Embryonic facial prominence (tissue), 1 donor: ENCODE measurements around the gene CSNK1A1L.

Experiments used
- DNase-seq: peaks from one replicate; pipeline ENCODE4 v3.0.0-alpha.2; 2016; ENCODE audit errors: extremely low spot score

Gene CSNK1A1L

DNA sequence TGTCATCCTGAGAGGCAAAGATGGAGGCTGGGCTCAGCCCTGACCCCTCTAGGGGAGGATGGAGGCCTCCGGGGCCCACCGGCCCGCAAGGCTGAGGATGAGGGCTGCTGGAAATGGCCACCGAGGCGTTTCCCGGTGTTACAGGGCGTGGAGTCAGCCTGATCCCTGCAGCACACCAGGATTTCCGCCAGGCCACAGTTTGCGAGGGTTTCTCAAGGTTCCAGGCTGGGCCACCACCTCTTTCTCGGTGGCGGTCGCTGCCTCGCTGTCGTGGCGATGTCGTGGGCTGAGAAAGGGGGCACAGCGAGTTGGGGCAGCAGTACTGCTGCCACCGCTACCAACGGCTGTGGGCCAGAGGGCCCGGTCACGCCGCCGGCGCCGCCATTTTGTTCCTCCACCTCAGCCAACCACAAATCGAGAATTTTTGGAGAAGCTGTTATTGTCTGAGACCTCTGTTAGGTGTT lies at the start of gene CSNK1A1L:
CSNK1A1L (minus strand) TSS at position 414 of the 464 bp plus-strand sequence; CDS start at position 6, 408 bp downstream.
- DNase-seq: no peak

DNA sequence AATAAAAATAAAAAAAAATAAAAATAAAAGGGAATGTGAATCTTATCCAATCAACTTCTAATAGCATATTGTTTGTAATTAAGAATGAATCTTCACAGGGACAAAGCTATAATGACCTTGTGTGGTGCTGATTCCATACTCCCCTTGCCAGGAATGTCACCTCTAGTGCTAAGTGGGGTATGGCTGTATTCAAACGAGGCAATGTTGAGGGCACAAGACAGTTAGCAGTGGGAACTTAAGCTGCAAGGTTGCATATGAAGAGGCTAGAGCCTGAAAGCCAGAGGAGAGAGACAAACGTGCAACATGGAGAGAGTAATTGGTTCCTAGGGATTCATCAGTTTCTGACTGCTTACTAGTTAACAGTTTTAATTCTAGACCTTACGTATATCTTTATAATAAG lies 43.9 kb upstream of the CSNK1A1L start:
- DNase-seq: no peak

DNA sequence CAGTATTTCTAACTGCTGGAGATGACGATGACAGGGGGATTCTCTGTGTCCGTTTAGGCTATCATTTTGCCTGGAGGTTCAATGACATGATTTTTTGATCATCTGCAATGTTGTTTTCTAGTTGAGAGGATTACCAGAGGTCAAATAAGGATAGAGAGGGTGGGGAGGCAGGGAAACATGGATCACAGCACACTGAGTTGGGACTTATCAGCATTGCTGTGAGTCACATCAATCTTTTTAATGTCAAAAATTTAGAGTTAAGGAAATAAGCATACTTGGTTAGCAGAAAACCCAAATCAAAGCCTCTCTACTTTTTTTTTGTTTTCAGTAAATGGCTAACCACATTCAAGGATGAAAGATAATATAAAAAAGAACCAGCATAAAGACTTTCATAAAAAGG lies 43.0 kb upstream of the CSNK1A1L start:
- DNase-seq: no peak

DNA sequence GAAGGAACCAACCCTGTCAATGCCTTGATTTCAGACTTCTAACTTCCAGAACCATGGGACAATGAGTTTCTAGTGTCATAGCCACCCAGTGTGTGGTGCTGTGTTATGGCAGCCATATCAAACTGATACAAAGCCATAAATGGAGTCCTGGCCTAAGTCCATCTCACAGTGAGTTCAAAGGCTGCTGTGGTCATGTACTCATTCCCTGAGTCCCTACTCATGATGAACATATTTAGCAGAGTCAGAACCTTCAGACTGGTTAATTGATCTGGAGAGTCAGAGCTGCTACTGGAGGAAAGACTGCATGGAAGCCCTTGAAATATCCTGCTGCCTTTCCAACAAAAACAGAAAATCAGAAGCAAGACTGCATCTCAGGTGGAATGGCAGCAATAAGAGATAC lies 39.2 kb upstream of the CSNK1A1L start:
- no peak for DNase-seq

DNA sequence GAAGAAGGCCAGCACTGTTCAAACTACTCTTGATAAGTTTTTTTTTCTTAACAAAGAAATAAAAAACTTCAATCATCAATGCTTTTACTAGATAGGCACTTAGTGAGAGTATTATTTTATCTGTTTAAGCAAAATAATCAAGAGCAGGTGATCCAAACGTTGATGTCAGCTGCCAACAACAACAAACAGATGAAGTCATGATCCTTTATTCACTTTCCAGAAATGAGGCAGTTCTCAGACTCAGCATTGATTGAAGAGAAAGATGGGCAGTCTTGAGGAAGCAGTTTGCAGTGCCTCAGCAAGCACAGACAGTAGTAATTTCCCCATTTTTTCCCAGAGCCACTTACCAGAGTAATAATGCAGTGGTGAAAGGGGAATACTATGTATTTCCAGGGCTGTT lies 38.4 kb upstream of the CSNK1A1L start:
- DNase-seq: no peak

DNA sequence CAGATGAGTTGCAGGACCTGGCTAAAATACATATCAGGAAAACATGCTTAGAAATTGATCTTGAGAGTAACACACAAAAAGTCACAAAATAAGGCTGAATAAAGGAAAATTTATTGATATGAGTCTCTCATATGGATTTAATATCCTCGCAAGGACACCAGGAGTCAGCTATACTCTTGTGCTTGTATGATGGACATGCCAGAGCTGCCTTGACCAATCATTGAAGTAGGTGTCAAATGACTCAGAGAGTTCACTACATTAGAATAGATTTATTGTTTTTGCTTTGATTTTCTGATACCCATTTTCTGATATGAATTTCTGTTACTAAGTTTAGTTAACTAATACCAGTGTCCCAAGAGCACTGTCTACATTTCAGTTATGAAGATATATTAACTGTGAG lies 37.4 kb upstream of the CSNK1A1L start:
- no peak for DNase-seq

DNA sequence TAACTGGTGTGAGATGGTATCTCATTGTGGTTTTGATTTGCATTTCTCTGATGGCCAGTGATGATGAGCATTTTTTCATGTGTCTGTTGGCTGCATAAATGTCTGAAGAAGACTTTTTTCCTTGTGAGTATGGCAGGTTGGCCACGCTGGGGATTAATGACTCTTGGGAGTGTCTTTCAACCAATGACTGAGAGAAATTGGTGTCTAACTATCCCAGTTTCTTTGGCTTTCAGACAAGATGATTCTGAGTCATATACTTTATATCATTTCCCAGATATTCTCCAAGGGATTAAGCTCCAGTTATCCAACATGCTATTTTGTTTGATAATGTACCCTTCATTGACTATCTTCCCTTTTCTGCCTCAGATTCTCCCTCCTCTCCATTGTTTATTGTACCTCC lies 35.5 kb upstream of the CSNK1A1L start:
- no peak for DNase-seq

DNA sequence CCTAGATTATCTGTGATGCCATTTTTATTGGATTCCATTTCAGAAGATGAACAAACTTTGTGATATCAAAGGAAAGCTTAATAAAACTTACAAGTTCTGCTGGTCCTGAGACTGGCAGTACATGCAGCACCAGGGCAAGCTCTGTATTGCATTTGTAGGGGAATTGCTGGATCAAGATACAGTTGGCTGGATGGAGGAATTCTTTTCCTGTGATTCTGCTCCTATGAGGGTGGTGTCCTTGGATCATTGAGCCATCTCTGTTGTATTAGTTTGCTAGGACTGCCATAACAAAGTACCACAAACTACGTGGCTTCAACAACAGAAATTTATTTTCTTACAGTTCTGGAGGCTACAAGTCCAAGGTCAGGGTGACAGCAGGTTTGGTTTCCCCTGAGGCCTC lies 33.9 kb upstream of the CSNK1A1L start:
- no peak for DNase-seq

DNA sequence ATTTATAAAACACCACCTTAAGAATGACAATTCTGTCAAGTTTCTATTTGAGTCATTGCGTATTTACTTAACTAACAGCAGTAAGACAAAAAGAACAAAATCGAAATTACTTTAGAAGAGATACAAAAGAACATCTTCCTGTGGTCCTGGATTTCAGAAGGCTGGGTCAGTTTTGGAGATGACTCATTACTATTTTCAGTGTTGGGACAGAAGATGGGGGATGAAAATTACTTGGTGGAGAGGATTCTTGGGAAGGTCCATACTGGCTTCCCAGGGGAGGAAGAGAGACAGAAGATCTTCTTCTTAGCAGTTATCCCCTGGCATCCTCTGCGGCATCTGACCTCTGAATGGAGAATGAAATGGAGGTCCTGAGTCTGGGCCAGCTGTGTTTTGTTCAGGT lies 33.5 kb upstream of the CSNK1A1L start:
- DNase-seq: no peak

DNA sequence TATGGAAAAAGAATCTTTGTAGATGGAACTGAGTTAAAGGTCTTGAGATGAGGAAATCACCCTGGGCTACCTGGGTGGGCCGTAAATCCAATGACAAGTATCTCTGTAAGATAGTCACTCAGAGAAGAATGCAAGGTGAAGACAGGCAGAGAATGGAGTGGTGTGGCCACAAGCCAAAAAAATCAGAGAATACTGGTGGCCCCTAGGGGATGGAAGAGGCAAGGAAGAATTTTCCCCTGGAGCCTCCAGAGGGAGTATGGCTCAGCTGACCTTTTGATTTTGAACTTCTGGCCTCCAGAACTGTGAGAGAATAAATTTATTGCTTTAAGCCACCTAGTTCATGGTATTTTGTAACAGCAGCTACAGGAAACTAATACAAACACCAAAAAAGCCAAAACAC lies 32.7 kb upstream of the CSNK1A1L start:
- no peak for DNase-seq

DNA sequence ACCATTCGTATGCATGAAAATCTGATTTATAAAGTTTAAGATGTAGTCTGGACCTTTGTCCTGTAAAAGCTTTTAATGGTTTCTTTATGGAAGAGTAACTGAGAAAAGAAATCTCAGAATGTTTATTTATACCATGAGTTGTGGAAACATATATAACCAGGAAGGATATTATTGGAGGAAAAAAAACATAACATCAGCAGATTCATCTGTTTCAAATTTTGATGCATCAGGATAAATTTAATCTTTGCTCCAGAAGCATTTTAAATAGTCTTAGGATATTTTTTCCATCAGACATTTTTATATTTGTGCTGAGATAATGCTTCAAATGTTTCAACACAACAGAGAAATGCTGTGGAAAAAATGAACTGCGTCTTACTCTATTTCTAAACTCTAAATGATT lies 31.2 kb upstream of the CSNK1A1L start:
- DNase-seq: no peak

DNA sequence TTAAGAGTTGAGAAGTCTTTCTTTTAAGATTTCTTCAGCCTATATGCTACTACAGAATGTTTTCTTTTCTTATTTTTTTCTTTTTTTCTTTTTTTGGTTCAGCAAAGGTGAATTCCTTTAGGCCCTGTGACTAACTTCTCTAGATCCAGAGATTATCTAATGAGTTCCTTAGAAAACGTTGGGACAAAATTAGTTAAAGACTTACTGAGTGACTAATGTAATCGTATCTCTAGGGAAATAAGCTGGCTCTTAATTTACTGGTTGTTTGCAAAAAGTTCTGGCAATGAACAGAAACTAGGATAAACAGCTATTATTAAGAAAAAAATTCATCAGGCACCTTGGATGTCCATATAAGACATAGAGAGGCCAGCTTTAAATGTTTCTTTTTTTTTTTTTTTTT lies 30.7 kb upstream of the CSNK1A1L start:
- DNase-seq: no peak

DNA sequence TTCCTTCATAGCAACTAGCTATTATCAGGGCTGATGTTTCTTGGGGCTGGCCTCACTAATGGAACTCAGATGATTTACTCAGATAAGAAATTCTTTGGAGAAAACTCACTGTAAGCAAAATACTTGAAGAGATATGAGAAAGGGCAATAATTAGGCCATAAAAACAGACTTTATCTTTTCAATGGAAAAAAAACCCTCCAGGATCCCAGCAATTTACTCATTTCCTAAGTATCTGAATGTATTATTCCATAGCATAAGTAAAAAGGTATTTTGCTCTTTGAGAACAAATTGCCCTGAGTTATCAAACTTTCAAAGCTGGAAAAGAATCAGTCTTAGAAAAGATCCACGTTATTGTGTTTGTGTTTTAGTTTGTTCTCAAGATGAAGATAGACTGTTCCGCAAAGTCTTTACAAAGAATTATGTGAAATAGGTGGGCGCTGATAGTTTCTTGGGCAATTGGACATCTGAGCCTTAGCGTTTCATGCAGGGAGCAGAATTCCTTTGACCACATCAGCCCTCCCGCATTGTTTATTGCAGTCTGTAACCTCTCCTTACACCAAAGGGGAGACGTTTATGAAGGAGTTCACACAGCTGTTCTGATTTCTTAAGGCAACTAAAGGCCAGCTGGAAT lies 29.1 kb upstream of the CSNK1A1L start:
- no peak for DNase-seq

DNA sequence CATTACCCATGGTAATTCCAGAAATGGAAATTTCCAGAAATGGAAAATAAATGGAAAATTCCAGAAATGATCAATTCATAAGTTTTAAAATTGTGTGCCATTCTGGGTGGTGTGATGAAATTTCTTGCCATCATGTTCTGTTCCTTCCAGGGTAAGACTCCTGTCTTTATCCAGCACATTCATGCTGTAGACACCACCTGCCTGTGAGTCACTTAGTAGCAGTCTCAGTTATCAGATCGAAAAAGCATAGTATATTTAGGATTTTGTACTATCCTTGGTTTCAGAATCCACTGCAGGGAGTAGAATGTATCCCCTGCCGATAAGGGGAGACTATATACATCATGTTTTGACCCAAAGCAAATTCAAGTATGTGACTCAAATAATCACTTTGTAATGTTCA lies 26.7 kb upstream of the CSNK1A1L start:
- no peak for DNase-seq

DNA sequence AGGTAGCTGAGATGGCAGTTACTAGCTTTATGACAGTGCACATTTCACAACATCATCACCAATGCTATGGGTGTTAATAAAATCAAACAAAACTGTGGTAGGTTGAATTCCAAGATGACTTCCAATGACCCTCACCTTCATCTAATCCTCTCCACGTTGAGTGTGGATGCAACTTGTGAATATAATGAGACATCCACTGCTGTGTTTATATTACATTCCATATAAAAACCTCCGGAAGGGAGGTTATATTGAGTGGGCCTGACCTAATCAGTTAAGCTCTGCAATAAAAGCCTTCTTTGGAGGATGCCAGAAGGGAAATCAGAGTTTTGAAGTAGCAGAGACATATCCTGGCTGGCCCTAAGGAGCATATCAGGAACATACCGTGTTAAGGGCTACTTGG lies 25.6 kb upstream of the CSNK1A1L start:
- no peak for DNase-seq

DNA sequence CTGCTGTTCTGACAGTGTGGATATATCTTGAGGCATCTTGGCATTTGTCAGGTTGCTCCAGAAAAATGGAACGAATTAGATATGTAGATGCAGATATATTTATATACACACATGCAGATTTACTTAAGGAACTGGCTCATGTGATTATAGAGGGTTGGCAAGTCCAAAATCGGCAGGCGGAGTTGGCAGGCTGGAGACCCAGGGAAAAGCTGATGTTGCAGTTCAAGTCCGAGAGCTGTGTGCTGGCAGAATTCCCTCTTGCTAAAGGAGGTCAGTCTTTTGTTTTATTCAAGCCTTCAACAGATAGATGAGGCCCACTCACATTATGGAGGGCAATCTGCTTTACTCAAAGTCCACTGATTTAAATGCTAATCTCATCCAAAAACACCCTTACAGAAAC lies 24.4 kb upstream of the CSNK1A1L start:
- DNase-seq: no peak

DNA sequence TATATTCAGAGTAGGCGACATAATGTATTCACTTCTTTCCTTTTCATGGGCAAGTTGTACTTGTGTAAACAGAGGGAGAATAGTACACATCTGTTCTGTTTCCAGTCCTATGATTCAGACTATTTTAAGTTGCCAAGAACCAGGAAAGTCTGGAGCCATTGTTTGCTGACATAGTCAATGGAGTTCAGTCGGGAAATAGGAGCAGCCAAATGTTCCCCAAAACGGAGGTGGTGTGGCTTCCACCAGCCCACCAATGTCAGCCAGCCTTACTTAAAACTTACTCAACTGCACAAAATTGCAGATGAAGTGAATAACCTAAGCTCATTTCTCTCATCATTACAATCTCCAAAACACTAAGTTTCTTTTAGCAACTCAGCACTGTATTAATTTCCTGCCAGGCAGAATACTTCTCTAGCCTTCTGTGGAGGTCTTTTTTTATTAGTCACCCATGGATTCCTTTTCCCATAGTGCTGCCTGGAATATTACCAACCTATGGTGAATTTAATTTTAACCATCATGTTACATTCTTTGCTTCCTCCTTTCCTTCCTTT lies 22.3 kb upstream of the CSNK1A1L start:
- no peak for DNase-seq

DNA sequence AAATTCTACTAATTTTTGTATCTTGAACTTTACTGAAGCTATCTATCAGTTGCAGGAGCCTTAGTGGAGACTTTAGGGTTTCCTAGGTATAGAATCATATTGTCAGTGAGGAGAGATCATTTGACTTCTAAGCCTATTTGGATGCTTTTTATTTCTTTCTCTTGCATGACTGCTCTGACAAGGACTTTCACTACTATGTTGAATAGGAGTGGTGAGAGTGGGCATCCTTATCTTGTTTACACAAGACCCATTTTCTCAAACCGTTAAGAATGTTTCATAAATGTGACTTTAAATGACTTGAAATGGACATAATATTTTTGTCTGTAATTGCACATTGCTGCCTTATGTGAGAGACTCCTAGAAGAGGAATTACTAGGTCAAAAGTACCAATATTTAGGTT lies 17.9 kb upstream of the CSNK1A1L start:
- DNase-seq: no peak

DNA sequence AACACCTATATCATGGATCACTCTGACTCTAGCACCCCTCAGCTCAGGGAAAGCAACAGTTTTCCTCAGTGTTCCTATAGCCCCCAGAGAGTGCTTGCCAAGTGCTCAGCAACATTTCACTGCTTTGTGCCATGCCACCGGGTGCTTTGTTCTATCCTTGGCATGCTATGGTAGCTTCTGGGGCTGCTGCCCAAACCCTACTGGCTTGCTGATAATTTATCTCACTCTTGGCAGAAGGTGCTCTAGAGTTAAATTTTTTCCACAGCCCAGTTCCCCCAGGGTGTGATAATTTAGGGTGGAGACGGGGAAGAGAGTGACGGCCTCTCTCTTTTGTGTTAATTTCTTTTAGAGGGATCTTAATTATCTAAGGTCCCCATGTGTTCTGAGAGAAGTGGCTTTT lies 12.6 kb upstream of the CSNK1A1L start:
- no peak for DNase-seq

DNA sequence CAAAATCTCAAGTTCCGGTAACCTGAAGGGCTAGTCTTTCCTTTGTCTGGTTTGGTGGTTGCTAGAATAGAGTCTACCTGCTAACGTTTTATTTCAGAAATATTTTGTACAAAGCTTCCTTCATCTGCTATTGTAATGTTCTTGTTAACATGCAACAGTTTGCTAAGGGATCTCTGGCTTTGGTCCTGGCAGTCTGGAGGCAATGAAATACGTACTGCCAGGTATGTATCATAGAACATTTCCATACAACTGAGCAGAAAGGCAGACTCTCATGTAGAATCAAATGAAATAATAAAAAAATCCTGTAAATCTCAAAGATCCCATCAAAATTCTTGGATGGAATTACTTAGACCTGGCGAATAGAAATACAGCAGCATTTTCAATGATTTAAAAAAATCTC lies 8.8 kb upstream of the CSNK1A1L start:
- DNase-seq: no peak

DNA sequence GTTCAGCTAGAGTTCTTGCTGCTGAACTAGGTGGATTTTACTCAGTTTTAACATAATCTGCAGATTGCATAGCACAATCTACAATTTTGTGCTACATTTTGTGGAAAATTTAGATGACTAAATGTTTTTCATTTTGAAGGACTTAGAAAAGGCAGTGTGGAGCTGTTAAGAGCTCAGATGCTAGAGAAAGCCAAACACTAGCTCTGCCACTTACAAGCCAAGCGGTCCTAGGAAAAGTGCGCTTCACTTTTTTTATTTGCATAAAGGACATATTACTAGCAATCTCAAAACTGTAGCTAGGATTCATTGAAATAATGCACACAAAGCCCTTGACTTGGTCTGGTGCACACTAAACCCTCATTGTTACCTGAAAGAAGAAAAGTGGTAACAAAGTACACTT lies 8.1 kb upstream of the CSNK1A1L start:
- no peak for DNase-seq

DNA sequence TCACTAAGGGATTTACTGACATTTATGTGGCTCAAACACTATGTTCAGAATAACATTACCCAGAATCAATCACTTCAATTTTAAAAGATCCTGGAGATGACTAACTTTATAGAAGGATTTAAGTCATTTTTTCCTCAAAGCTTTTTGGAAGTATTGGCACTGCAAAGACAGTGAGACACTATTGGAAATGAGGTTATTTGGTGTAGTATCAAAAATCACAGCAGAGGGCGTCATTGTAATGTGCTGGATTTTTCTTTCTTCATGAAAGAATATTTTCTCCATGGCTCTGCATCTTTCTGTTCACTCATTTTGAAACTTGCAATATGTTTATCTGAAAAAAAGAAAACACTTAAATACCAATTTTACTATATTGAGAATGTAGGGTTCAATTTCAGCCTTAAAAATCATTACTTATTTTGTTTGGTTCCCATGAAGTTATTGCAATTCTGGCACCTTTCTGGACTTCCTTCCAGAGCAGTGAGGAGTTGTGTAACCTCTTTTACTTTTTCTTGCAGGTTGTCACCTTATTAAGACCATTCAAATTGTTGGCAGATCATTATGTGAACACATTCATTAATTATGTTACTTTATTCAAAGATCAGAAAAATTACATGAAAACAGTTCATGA lies 3.7 kb upstream of the CSNK1A1L start:
- peak; percentile 48 for DNase-seq

DNA sequence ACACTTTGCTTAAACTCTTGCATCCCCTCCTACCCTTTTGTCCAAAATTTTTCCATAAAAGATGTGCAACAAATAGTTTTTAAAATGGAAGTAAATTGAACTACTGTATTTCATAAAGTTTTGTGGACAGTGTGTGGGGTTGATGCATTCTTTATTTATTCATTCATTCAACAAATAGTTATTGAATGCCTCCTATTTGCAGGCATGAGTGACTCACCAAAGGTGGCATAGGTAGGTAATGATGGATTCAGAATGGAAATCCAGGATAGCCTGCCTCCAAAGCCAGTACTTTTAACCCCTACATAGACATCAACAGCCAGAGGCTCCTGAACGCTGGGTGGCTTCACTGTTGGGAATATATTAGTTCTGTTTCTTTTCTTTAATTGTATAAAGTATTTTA lies 2.4 kb upstream of the CSNK1A1L start:
- DNase-seq: no peak

DNA sequence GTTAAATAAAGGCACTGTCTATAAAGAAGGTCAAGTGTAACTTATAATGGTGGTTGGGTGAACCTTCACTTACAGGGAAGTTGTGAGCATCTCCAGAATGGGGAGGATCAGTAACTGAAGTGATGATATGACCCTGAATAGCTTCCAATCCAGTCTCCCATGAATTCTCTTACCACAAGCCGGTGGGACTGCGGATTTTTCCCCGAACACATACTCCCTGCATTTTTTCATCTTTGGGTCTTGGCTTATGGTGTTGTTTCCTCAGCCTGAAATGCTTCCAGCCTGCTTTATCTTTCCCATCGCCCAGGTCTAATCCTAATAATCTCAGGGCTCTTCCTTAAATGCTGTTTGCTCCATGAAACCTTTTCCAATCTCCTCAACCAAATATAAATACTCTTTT lies 2.0 kb upstream of the CSNK1A1L start:
- DNase-seq: no peak
